GM12891 (cell line): ENCODE data around the gene FFAR4.

ENCODE experiments used
- POLR2A ChIP-seq: IDR thresholded peaks from 2 replicates; pipeline ENCODE4 v1.6.1; 2011; ENCODE audit warnings: low read depth, low read length, control low read depth
- POLR2AphosphoS5 ChIP-seq: IDR thresholded peaks from 2 replicates; pipeline ENCODE4 v1.6.1; 2011; ENCODE audit warnings: low read depth, low read length, control low read depth
- SPI1 ChIP-seq: IDR thresholded peaks from 2 replicates; pipeline ENCODE4 v1.6.1; 2011; ENCODE audit warnings: low read depth, low read length, control low read depth
- TAF1 ChIP-seq: IDR thresholded peaks from 2 replicates; pipeline ENCODE4 v1.6.1; 2011; ENCODE audit warnings: low read depth, low read length, control low read depth

DNA sequence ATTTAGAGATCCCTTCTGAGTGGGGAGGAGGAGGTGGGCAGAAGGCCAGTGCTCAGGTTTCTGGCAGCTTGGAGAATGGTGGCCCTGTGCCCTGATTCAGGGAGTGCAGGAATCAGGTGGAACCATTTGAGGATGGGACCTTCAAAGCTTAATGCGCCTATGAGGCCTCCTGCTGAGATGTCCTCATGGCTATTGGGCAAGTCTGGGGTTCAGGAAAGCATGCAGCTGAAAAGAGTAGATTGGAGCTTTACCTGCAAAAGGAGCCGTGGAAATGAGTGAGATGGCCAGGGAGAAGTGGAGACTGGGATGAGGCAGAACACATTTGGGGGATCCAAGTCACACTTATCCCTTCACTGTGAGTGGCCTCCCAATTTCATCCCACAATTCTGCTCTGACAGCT lies 6.1 kb downstream of the FFAR4 start:
- TF ChIP-seq POLR2A (no peak), POLR2AphosphoS5 (no peak), SPI1 (no peak), TAF1 (no peak)
